ENCODE results near the gene ABCA13.

ABCA13 gene

GRCh38 chr7:48217266-48217665, 46.0 kb downstream of the ABCA13 start:
- Histone ChIP-seq H3K4me2 (no peak overlapping the region), H3K9me3 (replicated peaks in 1 of 11) (peaks cover 0 to 5% (median 0%) of the 10 kb centered on the region in 11 experiments; a peak in 1 of 22 replicates), H3K27me3 (no peaks in the 10 kb centered on the region), H3K27ac (no peak overlapping the region), H3K4me1 (no peaks in the 10 kb centered on the region), H3K9ac (no peak overlapping the region), H4K20me1 (no peaks in the 10 kb centered on the region), H3K36me3 (no peaks in the 10 kb centered on the region), H3K4me3 (no peak overlapping the region)
- no peak for TF ChIP-seq Cebpa-rat (IDR thresholded peaks at IDR 0.05)

DNA sequence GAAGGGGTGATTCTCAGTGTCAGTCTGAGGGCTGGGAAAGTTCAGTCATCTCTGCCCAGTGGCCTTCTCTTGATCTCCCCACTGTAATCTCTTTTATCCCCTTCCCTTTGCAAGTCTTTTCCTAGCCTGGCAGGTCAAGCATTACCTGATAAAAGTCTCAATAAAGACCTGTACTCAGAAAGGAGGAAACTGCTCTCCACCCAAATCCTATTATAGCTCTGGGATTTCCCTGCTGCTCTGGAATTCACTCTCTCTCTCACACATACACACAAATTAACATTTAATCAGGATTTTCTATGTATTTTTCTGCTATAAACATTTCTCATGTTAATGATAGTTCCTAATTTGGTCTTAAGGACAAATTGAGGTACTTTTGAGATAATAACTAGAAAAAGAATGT, 46.5 kb downstream of the ABCA13 start:
- Histone ChIP-seq H3K9ac (no peak overlapping the region), H3K4me2 (no peak overlapping the region), H3K36me3 (no peaks in the 10 kb centered on the region), H3K9me3 (replicated peaks in 1 of 11) (0 out of 22 replicates have a peak, but pooled peaks cover 0 to 5% (median 0%) of the 10 kb centered on the region in 11 experiments), H3K4me1 (no peaks in the 10 kb centered on the region), H3K27ac (no peak overlapping the region), H3K4me3 (no peak overlapping the region), H4K20me1 (no peaks in the 10 kb centered on the region), H3K27me3 (no peaks in the 10 kb centered on the region)
- TF ChIP-seq Cebpa-rat (IDR thresholded peaks at IDR 0.05), result no peak

DNA sequence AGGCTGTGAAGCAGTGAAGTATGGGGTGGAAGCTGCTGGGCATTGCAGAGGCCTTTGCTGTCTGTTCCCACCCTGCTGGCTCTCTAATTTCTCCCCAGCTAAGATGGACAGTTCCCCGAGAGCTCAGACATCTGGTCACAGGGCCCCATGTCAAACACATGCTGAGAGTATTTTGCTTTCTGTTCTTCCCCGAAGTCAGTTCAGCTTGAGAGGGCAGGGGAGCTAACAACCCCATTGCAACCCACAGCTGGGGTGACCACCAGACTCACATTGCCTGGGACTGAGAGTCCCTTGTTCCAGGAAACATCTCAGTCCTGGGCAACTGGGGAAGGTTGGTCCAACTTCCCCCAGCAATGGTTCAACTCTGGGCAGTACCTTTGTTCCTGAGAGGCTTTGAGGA, 52.8 kb downstream of the ABCA13 start:
- Histone ChIP-seq H3K4me2 (no peak overlapping the region), H3K4me1 (no peaks in the 10 kb centered on the region), H3K27ac (no peak overlapping the region), H3K36me3 (no peaks in the 10 kb centered on the region), H4K20me1 (no peaks in the 10 kb centered on the region), H3K4me3 (no peak overlapping the region), H3K27me3 (no peaks in the 10 kb centered on the region), H3K9ac (no peak overlapping the region), H3K9me3 (replicated peaks in 1 of 11) (no peaks in the 10 kb centered on the region)
- no peak for TF ChIP-seq Cebpa-rat (IDR thresholded peaks at IDR 0.05)

DNA sequence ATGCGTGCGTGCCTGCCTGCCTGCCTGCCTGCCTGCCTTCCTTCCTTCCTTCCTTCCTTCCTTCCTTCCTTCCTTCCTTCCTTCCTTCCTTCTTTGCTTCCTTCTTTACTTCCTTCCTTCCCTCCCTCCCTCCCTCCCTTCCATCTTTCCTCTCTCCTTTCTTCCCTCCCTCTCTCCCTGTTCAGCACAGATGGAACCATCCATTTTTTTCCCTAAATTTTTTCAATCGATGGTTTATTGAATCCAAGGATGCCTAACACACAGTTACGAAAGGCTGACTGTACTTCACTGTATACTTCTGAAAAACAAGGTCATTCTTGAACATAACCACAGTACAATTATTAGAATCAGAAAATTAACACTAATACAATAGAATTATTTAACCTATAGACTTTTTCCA, 53.8 kb downstream of the ABCA13 start:
- H3K9ac ChIP-seq, result no peak overlapping the region
- H3K4me3 ChIP-seq, result no peak overlapping the region
- H3K4me2 ChIP-seq, result no peak overlapping the region
- no peaks in the 10 kb centered on the region for H3K27me3 ChIP-seq
- no peaks in the 10 kb centered on the region for H3K4me1 ChIP-seq
- no peak overlapping the region for H3K27ac ChIP-seq
- H3K9me3 ChIP-seq (replicated peaks in 1 of 11), result no peaks in the 10 kb centered on the region
- no peaks in the 10 kb centered on the region for H4K20me1 ChIP-seq
- H3K36me3 ChIP-seq, result no peaks in the 10 kb centered on the region
- no peak for TF ChIP-seq Cebpa-rat (IDR thresholded peaks at IDR 0.05)

GRCh38 chr7:48237354-48237753, 66.1 kb downstream of the ABCA13 start:
- Histone ChIP-seq H3K4me1 (peaks cover 15 to 18% (median 16%) of the 10 kb centered on the region in 10 experiments), H4K20me1 (no peaks in the 10 kb centered on the region), H3K9ac (no peak overlapping the region), H3K4me2 (no peak overlapping the region), H3K27me3 (no peaks in the 10 kb centered on the region), H3K36me3 (no peaks in the 10 kb centered on the region; a peak in 1 of 22 replicates), H3K9me3 (replicated peaks in 1 of 11) (peaks cover 22 to 51% (median 30%) of the 10 kb centered on the region in 11 experiments), H3K27ac (no peak overlapping the region), H3K4me3 (no peak overlapping the region)
- no peak for TF ChIP-seq Cebpa-rat (IDR thresholded peaks at IDR 0.05)

DNA sequence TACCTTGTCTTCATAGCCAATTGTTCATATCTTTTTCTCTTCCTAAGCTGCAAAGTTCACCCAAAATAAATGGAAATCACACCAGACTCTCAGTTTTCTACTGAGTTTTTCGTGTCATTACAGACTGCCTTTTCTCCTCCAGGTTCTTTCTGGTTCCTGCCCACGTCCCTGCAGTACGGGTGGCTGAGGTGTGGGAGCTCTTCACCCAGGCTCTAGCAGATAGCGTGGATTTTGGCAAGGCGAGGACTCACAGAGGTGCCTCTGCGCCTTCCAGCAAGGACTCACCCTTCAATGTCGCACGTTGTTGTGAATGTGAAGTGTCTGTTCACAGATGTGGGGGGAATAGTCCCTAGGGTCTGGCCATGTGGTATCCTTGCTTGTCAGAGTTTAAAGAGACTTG, 71.6 kb downstream of the ABCA13 start:
- Histone ChIP-seq H3K9me3 (replicated peaks in 1 of 11) (peaks cover 1 to 28% (median 4%) of the 10 kb centered on the region in 11 experiments; a peak in 20 of 22 replicates), H3K4me2 (peak overlapping the region in 9 of 11 experiments; percentile 30 to 87 (median 84); a peak in 18 of 22 replicates), H3K4me3 (no peak overlapping the region; a peak in 1 of 20 replicates), H3K9ac (no peak overlapping the region), H3K27me3 (peaks cover 0 to 5% (median 0%) of the 10 kb centered on the region in 11 experiments; a peak in 1 of 22 replicates), H3K27ac (0 out of 22 replicates have a peak overlapping the region, but pooled peaks of 1 of the 11 experiments have one; percentile 16), H4K20me1 (no peaks in the 10 kb centered on the region; a peak in 1 of 22 replicates), H3K4me1 (peaks cover 57 to 73% (median 64%) of the 10 kb centered on the region in 10 experiments), H3K36me3 (no peaks in the 10 kb centered on the region)
- no peak for TF ChIP-seq Cebpa-rat (IDR thresholded peaks at IDR 0.05)

GRCh38 chr7:48244864-48245271, 73.6 kb downstream of the ABCA13 start:
- Histone ChIP-seq H3K9ac (peak overlapping the region in 7 of 11 experiments; percentile 13 to 71 (median 70); a peak in 11 of 22 replicates), H3K4me2 (peak overlapping the region; percentile 67 to 91 (median 84))

DNA sequence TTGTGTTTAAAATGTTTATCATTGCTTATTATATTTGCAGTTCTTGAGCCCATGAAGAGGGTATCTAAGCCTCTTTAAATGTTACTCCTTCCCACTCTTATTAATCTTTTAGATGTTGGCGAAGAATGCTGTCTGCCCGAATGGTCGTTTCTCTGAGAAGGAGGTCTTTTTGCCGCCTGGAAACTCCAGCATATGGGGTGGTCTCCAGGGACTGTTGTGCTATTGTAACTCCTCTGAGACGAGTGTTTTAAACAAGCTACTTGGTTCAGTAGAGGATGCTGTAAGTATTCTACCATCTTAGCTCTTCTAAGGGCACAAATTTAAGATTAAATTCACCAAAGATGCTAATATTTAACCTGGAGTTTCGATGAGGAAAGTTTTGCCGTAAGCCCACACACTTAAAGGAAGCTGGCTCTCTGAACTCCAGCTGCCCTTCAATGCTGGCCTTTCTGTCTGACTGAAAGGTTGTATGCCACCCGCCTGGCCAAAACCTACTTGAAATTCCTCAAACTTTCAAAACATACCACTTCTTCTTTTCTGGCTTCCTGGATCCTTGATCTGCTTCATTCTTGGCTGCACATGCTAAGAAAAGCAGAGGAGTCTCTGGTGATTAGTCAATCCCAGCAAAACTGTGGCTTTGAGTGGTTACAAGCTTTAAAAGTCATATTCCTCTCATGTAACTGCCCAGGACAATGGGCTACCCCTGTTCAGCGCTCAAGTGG, 74.7 kb downstream of the ABCA13 start:
- Histone ChIP-seq H3K27me3 (peaks cover 0 to 5% (median 0%) of the 10 kb centered on the region in 11 experiments; a peak in 1 of 22 replicates), H3K4me1 (peaks cover 55 to 85% (median 68%) of the 10 kb centered on the region in 10 experiments), H3K4me3 (peak overlapping the region in 7 of 10 experiments; percentile 12 to 38 (median 27); a peak in 7 of 20 replicates), H3K9ac (peak overlapping the region in 9 of 11 experiments; percentile 34 to 71 (median 61); a peak in 17 of 22 replicates), H3K27ac (peak overlapping the region in 10 of 11 experiments; percentile 33 to 84 (median 77); a peak in 19 of 22 replicates), H4K20me1 (no peaks in the 10 kb centered on the region; a peak in 1 of 22 replicates), H3K36me3 (no peaks in the 10 kb centered on the region), H3K9me3 (replicated peaks in 1 of 11) (peaks cover 0 to 16% (median 3%) of the 10 kb centered on the region in 11 experiments; a peak in 8 of 22 replicates), H3K4me2 (peak overlapping the region; percentile 67 to 91 (median 84))
- peak in 5 of 11 experiments; percentile 27 to 53 (median 34); a peak in 4 of 22 replicates for TF ChIP-seq Cebpa-rat (IDR thresholded peaks at IDR 0.05)

More at GRCh38 chr7:48244864-48245271, 73.6 kb downstream of the ABCA13 start:
- H3K4me1 ChIP-seq, result peaks cover 57 to 78% (median 66%) of the 10 kb centered on the region in 10 experiments
- no peaks in the 10 kb centered on the region; a peak in 1 of 22 replicates for H4K20me1 ChIP-seq
- peak overlapping the region in 8 of 11 experiments; percentile 68 to 84 (median 80); a peak in 15 of 22 replicates for H3K27ac ChIP-seq
- peaks cover 0 to 16% (median 3%) of the 10 kb centered on the region in 11 experiments; a peak in 8 of 22 replicates for H3K9me3 ChIP-seq (replicated peaks in 1 of 11)
- H3K36me3 ChIP-seq, result no peaks in the 10 kb centered on the region
- H3K4me3 ChIP-seq, result peak overlapping the region in 3 of 10 experiments; percentile 12 to 37 (median 37); a peak in 4 of 20 replicates
- TF ChIP-seq Cebpa-rat (IDR thresholded peaks at IDR 0.05), result no peak
- H3K27me3 ChIP-seq, result peaks cover 0 to 5% (median 0%) of the 10 kb centered on the region in 11 experiments; a peak in 1 of 22 replicates

DNA sequence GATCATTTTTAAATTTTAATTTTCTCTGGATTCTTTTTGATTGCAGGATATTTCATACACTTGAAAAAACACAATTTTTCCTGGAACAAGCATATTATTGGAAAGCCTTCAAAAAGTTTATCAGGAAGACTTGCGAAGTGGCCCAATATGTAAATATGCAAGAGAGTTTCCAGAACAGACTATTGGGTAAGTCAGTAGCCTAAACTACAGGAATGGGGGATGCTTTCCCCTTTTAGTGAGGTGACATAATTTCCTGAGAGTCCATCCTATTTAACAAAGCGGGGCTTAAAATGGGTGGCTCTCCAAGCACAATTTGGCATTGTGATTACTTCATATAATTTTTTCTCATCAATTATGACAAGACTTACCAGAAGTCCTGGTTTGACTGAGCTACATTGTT, 77.9 kb downstream of the ABCA13 start:
- Histone ChIP-seq H4K20me1 (no peaks in the 10 kb centered on the region; a peak in 1 of 22 replicates), H3K4me1 (peaks cover 40 to 66% (median 55%) of the 10 kb centered on the region in 10 experiments), H3K9ac (no peak overlapping the region), H3K27me3 (no peaks in the 10 kb centered on the region), H3K4me2 (peak overlapping the region in 2 of 11 experiments; percentile 4 to 41; a peak in 3 of 22 replicates), H3K27ac (no peak overlapping the region), H3K9me3 (replicated peaks in 1 of 11) (no peaks in the 10 kb centered on the region), H3K36me3 (no peaks in the 10 kb centered on the region), H3K4me3 (no peak overlapping the region)
- no peak for TF ChIP-seq Cebpa-rat (IDR thresholded peaks at IDR 0.05)

Data from BLaER1 treated with 17β-estradiol and CSF1 and Interleukin-3, amounts not matched to agents 10 nM and 100 nM (cell line).